AG09309 (cell line): Measurements from ENCODE around the gene NADK.
A peak's percentile ranks its signal among the peaks of the same experiment; 100 is the strongest.

Source experiments
- DNase-seq: peaks from one replicate; pipeline ENCODE4 v3.0.0-alpha.2; 2010; ENCODE audit warnings: low read depth
- H3K4me3 ChIP-seq: 2 replicates; pipeline ENCODE4 v1.5.1; 2011; ENCODE audit warnings: mild to moderate bottlenecking, low read depth, low read length, moderate library complexity; ENCODE audit not compliant: control insufficient read depth
- CTCF ChIP-seq: IDR thresholded peaks from 2 replicates; pipeline ENCODE4 v1.5.1; 2011; ENCODE audit warnings: mild to moderate bottlenecking, low read depth, low read length, inconsistent platforms; ENCODE audit not compliant: insufficient read depth, control insufficient read depth; ENCODE audit errors: missing control alignments

The NADK gene

GRCh38 chr1:1799716-1800115 lies 21.4 kb upstream of the NADK start:
- no peak for TF ChIP-seq CTCF
- DNase-seq: no peak
- H3K4me3 ChIP-seq: no peak overlapping the region

- no peak overlapping the region for H3K4me3 ChIP-seq
- no peak for TF ChIP-seq CTCF
- no peak for DNase-seq
Measured at GRCh38 chr1:1797731-1798341, 19.6 kb upstream of the NADK start.

DNA sequence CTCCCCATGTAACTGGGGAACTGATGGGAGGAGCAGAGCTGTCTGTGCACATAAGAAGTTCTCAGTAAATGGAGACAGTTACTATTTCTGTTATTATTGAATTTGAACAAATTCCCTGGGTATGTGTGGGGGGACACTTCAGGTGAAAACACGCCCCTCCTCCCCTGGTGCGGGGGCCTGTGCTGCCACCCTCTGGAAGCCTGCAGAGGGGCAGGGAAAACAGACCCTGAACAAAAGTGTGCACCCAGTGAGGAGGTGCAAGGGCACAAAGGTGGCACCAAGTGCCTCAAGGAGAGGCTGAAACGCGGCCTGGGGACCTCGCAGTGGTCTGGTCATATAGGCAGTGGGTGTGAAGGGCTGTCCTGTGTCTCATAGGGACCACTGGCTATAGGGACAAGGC lies 18.2 kb upstream of the NADK start:
- peak; percentile 29 for TF ChIP-seq CTCF
- no peak for DNase-seq
- H3K4me3 ChIP-seq: no peak overlapping the region

DNA sequence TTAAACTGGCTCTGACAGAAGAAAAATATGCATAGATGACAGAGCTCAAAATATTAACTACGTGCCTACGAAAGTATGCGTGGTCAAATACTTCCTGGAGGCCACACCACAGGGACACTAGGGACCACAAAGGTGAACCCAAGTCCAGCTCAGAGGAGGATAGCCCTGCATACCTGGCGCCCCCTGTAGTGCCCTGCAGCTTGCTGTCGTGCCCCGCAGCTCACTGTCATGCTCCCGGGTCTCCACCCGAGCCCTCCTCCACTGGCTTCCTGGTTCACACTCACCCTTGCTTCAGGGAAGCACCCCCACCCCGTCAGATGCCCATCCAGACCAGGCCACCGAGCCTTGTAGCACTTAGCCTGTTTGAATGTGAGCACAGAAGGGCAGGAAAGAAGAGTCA lies 16.7 kb upstream of the NADK start:
- no peak overlapping the region for H3K4me3 ChIP-seq
- DNase-seq: no peak
- TF ChIP-seq CTCF: no peak

- no peak for TF ChIP-seq CTCF
- DNase-seq: no peak
- no peak overlapping the region for H3K4me3 ChIP-seq
Measured at GRCh38 chr1:1793481-1794244, 15.4 kb upstream of the NADK start.

GRCh38 chr1:1788646-1789431 lies 10.6 kb upstream of the NADK start:
- peak; percentile 23 for TF ChIP-seq CTCF
- no peak overlapping the region for H3K4me3 ChIP-seq
- DNase-seq: no peak
